OCI-LY7 (cell line): ENCODE measurements around the gene APCDD1. TPM values are rescaled to one million over a fixed set of nuclear protein-coding genes. Genes with fewer than 3 reads are reported as not detected.

Source experiments
- BruUV-seq: library from RNA; stranded (reverse); fragments of 400-500 nt; replicated peaks from 2 replicates; lab custom pipeline; 2021; lab: Mats Ljungman, UMichigan
- CTCF ChIA-PET: fragments of 300-600 bp; sonication (Branson Sonifier 250); formaldehyde crosslinking; loops from one replicate; lab custom pipeline; 2022; ENCODE audit warnings: antibody characterized with exemption; ENCODE audit not compliant: unreplicated experiment; lab: Charles Lee
- POLR2A ChIA-PET: fragments of 300-600 bp; sonication (Branson Sonifier 250); formaldehyde crosslinking; loops from one replicate; lab custom pipeline; 2022; ENCODE audit warnings: antibody characterized with exemption; lab: Charles Lee
- DNase-seq: peaks from one replicate; pipeline ENCODE4 v3.0.0-alpha.2; 2015; ENCODE audit warnings: low spot score
- H2AFZ ChIP-seq: fragments of 200-600 bp; sonication (generic), shearing (Covaris generic); 2 replicates; pipeline ENCODE4 v1.6.1; 2014; ENCODE audit warnings: mild to moderate bottlenecking, antibody characterized with exemption, low read length, moderate library complexity
- H3K27ac ChIP-seq: fragments of 200-600 bp; sonication (generic); 2 replicates; pipeline ENCODE4 v1.5.1; 2014; ENCODE audit warnings: mixed run types, low read depth, mild to moderate bottlenecking, moderate library complexity, low read length, inconsistent platforms; ENCODE audit not compliant: poor library complexity, severe bottlenecking
- H3K36me3 ChIP-seq: fragments of 200-600 bp; sonication (generic); 2 replicates; pipeline ENCODE4 v1.6.1; 2014; ENCODE audit warnings: mild to moderate bottlenecking, antibody characterized with exemption, low read length, moderate library complexity, mixed read lengths; ENCODE audit not compliant: insufficient read depth
- H3K4me1 ChIP-seq: fragments of 200-600 bp; sonication (generic); 2 replicates; pipeline ENCODE4 v1.5.1; 2014; ENCODE audit warnings: mild to moderate bottlenecking, low read length; ENCODE audit not compliant: insufficient read depth, poor library complexity, severe bottlenecking
- H3K4me2 ChIP-seq: fragments of 200-600 bp; sonication (generic); 2 replicates; pipeline ENCODE4 v1.6.1; 2014; ENCODE audit warnings: mild to moderate bottlenecking, low read length
- H3K4me3 ChIP-seq: fragments of 200-600 bp; sonication (generic); 2 replicates; pipeline ENCODE4 v1.5.1; 2014; ENCODE audit warnings: mild to moderate bottlenecking, low read depth, low read length; ENCODE audit not compliant: poor library complexity, severe bottlenecking
- H3K79me2 ChIP-seq: fragments of 200-600 bp; sonication (generic); 2 replicates; pipeline ENCODE4 v1.6.1; 2016; ENCODE audit warnings: low read depth, mild to moderate bottlenecking, low read length, moderate library complexity, mixed read lengths; ENCODE audit not compliant: insufficient read depth
- H3K9me2 ChIP-seq: fragments of 200-600 bp; sonication (generic); 2 replicates; pipeline ENCODE4 v1.6.1; 2016; ENCODE audit warnings: mild to moderate bottlenecking, low read length, mixed read lengths; ENCODE audit not compliant: insufficient read depth
- H3K9me3 ChIP-seq: fragments of 200-600 bp; sonication (generic); 2 replicates; pipeline ENCODE4 v1.6.1; 2014; ENCODE audit warnings: mild to moderate bottlenecking, mixed run types, low read length, mixed read lengths
- H4K20me1 ChIP-seq: fragments of 200-600 bp; sonication (generic); 2 replicates; pipeline ENCODE4 v1.6.1; 2014; ENCODE audit warnings: mild to moderate bottlenecking, antibody characterized with exemption, low read length, moderate library complexity, mixed read lengths; ENCODE audit not compliant: insufficient read depth
- EZH2phosphoT487 ChIP-seq: fragments of 200-600 bp; sonication (generic); IDR thresholded peaks from 2 replicates; pipeline ENCODE4 v1.6.1; 2018; ENCODE audit warnings: low read depth, borderline replicate concordance, mild to moderate bottlenecking, mixed run types, antibody characterized with exemption, low read length, moderate library complexity, mixed read lengths
- intact Hi-C: fragments of 100-400 bp; cut with micrococcal nuclease; formaldehyde crosslinking; loops from one replicate; pipeline ENCODE4 v1.10.0; 2022; ENCODE audit not compliant: unreplicated experiment
- total RNA-seq, 2 experiments: library from RNA; depleted of rRNA in 1 of 2; stranded (reverse); fragments of >200 nt in 1 of 2; shearing (Covaris generic) in 1 of 2; gene quantifications; 2 replicates each; pipeline ENCODE4 v1.2.3, GENCODE V29; 2014 to 2022
- TF ChIP-seq, protein P1 (sequence below): fragments of 200-600 bp; sonication (generic); conservative IDR thresholded peaks from 2 replicates; pipeline ENCODE4 v1.5.1; 2014; ENCODE audit warnings: mild to moderate bottlenecking, antibody characterized with exemption, low read length, moderate library complexity, mixed read lengths

Gene APCDD1
- total RNA-seq, 2 experiments from 2014 or later = not detected

DNA sequence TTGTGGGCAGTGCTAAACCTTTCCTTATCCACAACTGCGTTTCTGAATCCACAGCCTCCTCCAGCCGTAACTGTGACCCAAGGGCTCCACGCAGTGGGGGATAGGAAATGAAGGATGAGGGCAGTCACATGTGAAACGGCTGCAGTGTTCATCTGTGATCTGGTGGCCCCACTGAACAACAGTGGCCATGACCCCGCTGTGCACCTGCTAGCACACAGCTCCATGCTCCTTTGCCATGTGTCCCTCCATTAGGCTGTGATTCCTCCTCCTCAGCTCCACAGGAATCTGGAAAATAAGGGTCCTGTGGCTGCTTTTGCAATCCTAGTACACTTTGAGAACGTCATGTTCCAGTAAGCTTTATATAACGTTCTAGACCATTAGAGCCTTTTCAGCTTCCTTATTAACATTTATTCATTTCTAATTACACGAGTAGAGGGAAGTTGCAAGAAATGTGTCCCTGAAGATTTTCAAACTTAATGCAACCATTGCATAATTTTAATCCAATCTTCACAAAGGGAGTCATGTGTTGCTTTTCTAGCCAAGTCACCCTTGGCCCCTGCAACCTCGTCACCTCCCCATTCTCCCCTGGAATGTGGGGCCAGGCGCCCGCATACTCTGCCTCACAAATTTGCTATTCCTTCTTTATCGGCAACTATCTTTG lies 64.3 kb downstream of the APCDD1 start:
- no peak overlapping the region for H3K27ac ChIP-seq
- H4K20me1 ChIP-seq = 0 out of 2 replicates have a peak, but pooled peaks cover 4% of the 10 kb centered on the region
- intact Hi-C loops = loop anchor here (10.0 kb wide), 1 partner anchor 244 kb away; no protein-coding TSS in a partner anchor
- H3K4me1 ChIP-seq = peaks cover 5% of the 10 kb centered on the region
- H2AFZ ChIP-seq = no peak overlapping the region
- no peaks in the 10 kb centered on the region for H3K79me2 ChIP-seq
- POLR2A ChIA-PET = interaction anchor here (1.6 kb wide), 1 partner anchor 605 kb away, joined by 3 read pairs; the partner anchor contains the start of gene VAPA
- no peaks in the 10 kb centered on the region for H3K36me3 ChIP-seq
- TF ChIP-seq, protein P1, sequence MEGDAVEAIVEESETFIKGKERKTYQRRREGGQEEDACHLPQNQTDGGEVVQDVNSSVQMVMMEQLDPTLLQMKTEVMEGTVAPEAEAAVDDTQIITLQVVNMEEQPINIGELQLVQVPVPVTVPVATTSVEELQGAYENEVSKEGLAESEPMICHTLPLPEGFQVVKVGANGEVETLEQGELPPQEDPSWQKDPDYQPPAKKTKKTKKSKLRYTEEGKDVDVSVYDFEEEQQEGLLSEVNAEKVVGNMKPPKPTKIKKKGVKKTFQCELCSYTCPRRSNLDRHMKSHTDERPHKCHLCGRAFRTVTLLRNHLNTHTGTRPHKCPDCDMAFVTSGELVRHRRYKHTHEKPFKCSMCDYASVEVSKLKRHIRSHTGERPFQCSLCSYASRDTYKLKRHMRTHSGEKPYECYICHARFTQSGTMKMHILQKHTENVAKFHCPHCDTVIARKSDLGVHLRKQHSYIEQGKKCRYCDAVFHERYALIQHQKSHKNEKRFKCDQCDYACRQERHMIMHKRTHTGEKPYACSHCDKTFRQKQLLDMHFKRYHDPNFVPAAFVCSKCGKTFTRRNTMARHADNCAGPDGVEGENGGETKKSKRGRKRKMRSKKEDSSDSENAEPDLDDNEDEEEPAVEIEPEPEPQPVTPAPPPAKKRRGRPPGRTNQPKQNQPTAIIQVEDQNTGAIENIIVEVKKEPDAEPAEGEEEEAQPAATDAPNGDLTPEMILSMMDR = 0 out of 2 replicates have a peak, but pooled peaks have one; percentile 18
- no peak for TF ChIP-seq EZH2phosphoT487
- CTCF ChIA-PET = interaction anchor here (0.6 to 1.0 kb wide), 2 partner anchors 36 to 239 kb away, joined by 3 read pairs; no protein-coding TSS in a partner anchor
- no peak overlapping the region for H3K4me2 ChIP-seq
- no TSS peak for BruUV-seq
- no peak for DNase-seq
- H3K9me3 ChIP-seq = no peaks in the 10 kb centered on the region
- no peak overlapping the region for H3K4me3 ChIP-seq
- H3K9me2 ChIP-seq = no peaks in the 10 kb centered on the region

DNA sequence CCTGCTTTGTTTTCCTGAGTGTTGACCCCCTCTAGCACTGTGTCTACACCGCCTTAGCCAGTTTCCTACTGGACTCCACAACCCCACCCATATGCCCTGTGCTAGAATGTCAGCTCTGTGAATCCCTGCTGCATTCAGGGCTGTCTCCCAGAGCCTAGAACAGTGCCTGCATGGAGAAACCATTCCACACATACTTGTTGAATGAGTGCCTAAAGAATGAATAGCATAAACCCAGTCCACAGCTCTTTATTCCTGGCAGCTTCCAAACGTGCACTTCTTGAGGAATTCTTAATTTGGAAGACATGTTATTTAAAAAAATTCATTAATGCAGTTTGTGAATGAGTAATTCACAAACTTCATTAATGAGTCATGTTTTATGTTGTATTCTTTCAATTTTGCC lies 64.9 kb downstream of the APCDD1 start:
- Histone ChIP-seq H4K20me1 (0 out of 2 replicates have a peak, but pooled peaks cover 4% of the 10 kb centered on the region), H3K4me2 (no peak overlapping the region), H3K9me2 (no peaks in the 10 kb centered on the region), H3K79me2 (no peaks in the 10 kb centered on the region), H3K4me1 (peaks cover 5% of the 10 kb centered on the region), H3K27ac (no peak overlapping the region), H2AFZ (peak overlapping the region; percentile 76; the same call in 1 of the 2 replicates), H3K36me3 (no peaks in the 10 kb centered on the region), H3K9me3 (no peaks in the 10 kb centered on the region), H3K4me3 (no peak overlapping the region)
- intact Hi-C loops = loop anchor here (10.0 kb wide), 1 partner anchor 245 kb away; no protein-coding TSS in a partner anchor
- ChIA-PET CTCF (interaction anchor here (0.6 to 1.4 kb wide), 3 partner anchors 36 to 606 kb away, joined by 3 read pairs; partner anchors contain the start of gene VAPA), POLR2A (interaction anchor here (1.6 kb wide), 1 partner anchor 606 kb away, joined by 3 read pairs; the partner anchor contains the start of gene VAPA)
- no peak for DNase-seq
- BruUV-seq = no TSS peak
- no peak for TF ChIP-seq EZH2phosphoT487
- TF ChIP-seq, protein P1 = no peak
